ENCODE measurements around the gene SHISA9.

SHISA9 gene

DNA sequence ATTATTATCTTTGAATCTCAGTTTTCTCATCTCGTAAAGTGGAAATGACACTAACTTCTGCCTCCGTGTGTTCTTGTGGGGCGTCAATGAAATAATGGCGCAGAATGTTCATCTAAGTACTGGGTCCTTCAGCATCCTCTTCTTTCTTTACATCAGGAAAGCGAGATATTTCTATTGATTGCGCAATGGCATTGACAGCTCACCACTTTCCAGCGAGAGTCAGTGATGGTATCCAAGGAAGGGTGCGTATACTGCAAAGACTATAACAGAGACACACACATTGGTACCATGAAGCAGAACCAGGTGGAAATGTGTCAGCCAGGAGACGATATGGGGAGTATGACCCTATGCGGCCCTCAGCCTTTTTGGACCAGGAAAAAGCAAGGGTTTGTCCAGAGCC is 162.1 kb downstream of the SHISA9 start:
- peaks cover 3% of the 10 kb centered on the region; the same call in 1 of the 2 replicates for H3K9me3 ChIP-seq (ENCODE audit: control insufficient read depth, insufficient read depth, low read length)
- no peaks in the 10 kb centered on the region for H3K9me2 ChIP-seq (replicated peaks; ENCODE audit: control insufficient read depth, low read length)
- no peak overlapping the region for H3K4me2 ChIP-seq (ENCODE audit: low read length)
- no peaks in the 10 kb centered on the region for H3K27me3 ChIP-seq (ENCODE audit: control insufficient read depth, low read length)
- no peaks in the 10 kb centered on the region for H3K79me2 ChIP-seq (ENCODE audit: control insufficient read depth, low read length)
- H3K4me1 ChIP-seq (ENCODE audit: control insufficient read depth, low read length) = no peaks in the 10 kb centered on the region
- no peaks in the 10 kb centered on the region for H3K36me3 ChIP-seq (ENCODE audit: control insufficient read depth, low read length)
- no peaks in the 10 kb centered on the region for H3F3A ChIP-seq (ENCODE audit: control insufficient read depth, insufficient read depth)
- no peak for TF ChIP-seq EZH2phosphoT487 (IDR thresholded peaks at IDR 0.05; ENCODE audit: borderline replicate concordance, low read length)
- TF ChIP-seq, protein P1, sequence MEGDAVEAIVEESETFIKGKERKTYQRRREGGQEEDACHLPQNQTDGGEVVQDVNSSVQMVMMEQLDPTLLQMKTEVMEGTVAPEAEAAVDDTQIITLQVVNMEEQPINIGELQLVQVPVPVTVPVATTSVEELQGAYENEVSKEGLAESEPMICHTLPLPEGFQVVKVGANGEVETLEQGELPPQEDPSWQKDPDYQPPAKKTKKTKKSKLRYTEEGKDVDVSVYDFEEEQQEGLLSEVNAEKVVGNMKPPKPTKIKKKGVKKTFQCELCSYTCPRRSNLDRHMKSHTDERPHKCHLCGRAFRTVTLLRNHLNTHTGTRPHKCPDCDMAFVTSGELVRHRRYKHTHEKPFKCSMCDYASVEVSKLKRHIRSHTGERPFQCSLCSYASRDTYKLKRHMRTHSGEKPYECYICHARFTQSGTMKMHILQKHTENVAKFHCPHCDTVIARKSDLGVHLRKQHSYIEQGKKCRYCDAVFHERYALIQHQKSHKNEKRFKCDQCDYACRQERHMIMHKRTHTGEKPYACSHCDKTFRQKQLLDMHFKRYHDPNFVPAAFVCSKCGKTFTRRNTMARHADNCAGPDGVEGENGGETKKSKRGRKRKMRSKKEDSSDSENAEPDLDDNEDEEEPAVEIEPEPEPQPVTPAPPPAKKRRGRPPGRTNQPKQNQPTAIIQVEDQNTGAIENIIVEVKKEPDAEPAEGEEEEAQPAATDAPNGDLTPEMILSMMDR (IDR thresholded peaks at IDR 0.05; ENCODE audit: low read depth, low read length, poor library complexity, severe bottlenecking) = no peak
- no peaks in the 10 kb centered on the region for H4K20me1 ChIP-seq (ENCODE audit: control insufficient read depth, insufficient read depth, low read depth, low read length)
- H3K27ac ChIP-seq (ENCODE audit: low read depth, low read length) = no peak overlapping the region
- H3K4me3 ChIP-seq (ENCODE audit: low read length) = no peak overlapping the region

GRCh38 chr16:13064821-13065220 is 163.4 kb downstream of the SHISA9 start:
- H3K4me1 ChIP-seq (ENCODE audit: control insufficient read depth, low read length) = no peaks in the 10 kb centered on the region
- peaks cover 13% of the 10 kb centered on the region; the same call in 1 of the 2 replicates for H3K9me3 ChIP-seq (ENCODE audit: control insufficient read depth, insufficient read depth, low read length)
- H3K27me3 ChIP-seq (ENCODE audit: control insufficient read depth, low read length) = no peaks in the 10 kb centered on the region
- no peaks in the 10 kb centered on the region for H3K79me2 ChIP-seq (ENCODE audit: control insufficient read depth, low read length)
- H3K4me3 ChIP-seq (ENCODE audit: low read length) = no peak overlapping the region
- no peaks in the 10 kb centered on the region for H3K36me3 ChIP-seq (ENCODE audit: control insufficient read depth, low read length)
- H4K20me1 ChIP-seq (ENCODE audit: control insufficient read depth, insufficient read depth, low read depth, low read length) = no peaks in the 10 kb centered on the region
- TF ChIP-seq, protein P1 (IDR thresholded peaks at IDR 0.05; ENCODE audit: low read depth, low read length, poor library complexity, severe bottlenecking) = no peak
- TF ChIP-seq EZH2phosphoT487 (IDR thresholded peaks at IDR 0.05; ENCODE audit: borderline replicate concordance, low read length) = no peak
- no peaks in the 10 kb centered on the region; the same call in 1 of the 2 replicates for H3F3A ChIP-seq (ENCODE audit: control insufficient read depth, insufficient read depth)
- no peak overlapping the region for H3K27ac ChIP-seq (ENCODE audit: low read depth, low read length)
- H3K4me2 ChIP-seq (ENCODE audit: low read length) = no peak overlapping the region
- H3K9me2 ChIP-seq (replicated peaks; ENCODE audit: control insufficient read depth, low read length) = no peaks in the 10 kb centered on the region

GRCh38 chr16:13067648-13068047 is 166.2 kb downstream of the SHISA9 start:
- no peak for TF ChIP-seq EZH2phosphoT487 (IDR thresholded peaks at IDR 0.05; ENCODE audit: borderline replicate concordance, low read length)
- TF ChIP-seq, protein P1 (IDR thresholded peaks at IDR 0.05; ENCODE audit: low read depth, low read length, poor library complexity, severe bottlenecking) = no peak
- no peaks in the 10 kb centered on the region for H3K79me2 ChIP-seq (ENCODE audit: control insufficient read depth, low read length)

More at GRCh38 chr16:13067648-13068047, 166.2 kb downstream of the SHISA9 start:
- Histone ChIP-seq H3K9me2 (replicated peaks; ENCODE audit: control insufficient read depth, low read length) (no peaks in the 10 kb centered on the region), H3K9me3 (ENCODE audit: control insufficient read depth, insufficient read depth, low read length) (peaks cover 13% of the 10 kb centered on the region; the same call in 1 of the 2 replicates), H3K27me3 (ENCODE audit: control insufficient read depth, low read length) (no peaks in the 10 kb centered on the region), H3K4me1 (ENCODE audit: control insufficient read depth, low read length) (no peaks in the 10 kb centered on the region), H3F3A (ENCODE audit: control insufficient read depth, insufficient read depth) (no peaks in the 10 kb centered on the region; the same call in 1 of the 2 replicates), H3K4me3 (ENCODE audit: low read length) (no peak overlapping the region), H3K27ac (ENCODE audit: low read depth, low read length) (no peak overlapping the region), H3K4me2 (ENCODE audit: low read length) (no peak overlapping the region), H3K36me3 (ENCODE audit: control insufficient read depth, low read length) (no peaks in the 10 kb centered on the region), H4K20me1 (ENCODE audit: control insufficient read depth, insufficient read depth, low read depth, low read length) (no peaks in the 10 kb centered on the region)
